NCI-H526 treated with DMSO at 0.1 percent for 48 hours (cell line): Measurements from ENCODE around the gene CA6.
"Not testable (repeated sequence)": the region's sequence is repeated elsewhere in the genome, so short reads cannot be mapped to it uniquely, and the experiment has no call there.

Experiments used
- DNase-seq: peaks from one replicate; lab custom pipeline; 2025; lab: John Stamatoyannopoulos, UW

CA6 gene

GRCh38 chr1:9004700-9005394, 59.2 kb downstream of the CA6 start:
- no peak for DNase-seq

GRCh38 chr1:9005395-9005708, 59.7 kb downstream of the CA6 start:
- DNase-seq, result no peak

- no peak for DNase-seq
These were observed 61.4 kb downstream of the CA6 start for GRCh38 chr1:9006956-9007615.

GRCh38 chr1:9008236-9008635, 62.6 kb downstream of the CA6 start:
- DNase-seq, result no peak

- DNase-seq, result peak; percentile 99
These were observed 64.0 kb downstream of the CA6 start for GRCh38 chr1:9009438-9010370.

- no peak for DNase-seq
These were observed 65.2 kb downstream of the CA6 start for GRCh38 chr1:9010781-9011323.

GRCh38 chr1:9013819-9014218, 68.2 kb downstream of the CA6 start:
- no peak for DNase-seq

- no peak for DNase-seq
These were observed 69.1 kb downstream of the CA6 start for GRCh38 chr1:9014475-9015375.

- DNase-seq, result no peak
These were observed 70.8 kb downstream of the CA6 start for GRCh38 chr1:9016455-9016854.

GRCh38 chr1:9018333-9018732, 72.7 kb downstream of the CA6 start:
- DNase-seq, result no peak

GRCh38 chr1:9019896-9020295, 74.2 kb downstream of the CA6 start:
- no peak for DNase-seq

- no peak for DNase-seq
These were observed 74.6 kb downstream of the CA6 start for GRCh38 chr1:9020305-9020704.

GRCh38 chr1:9022026-9022738, 76.5 kb downstream of the CA6 start:
- not testable (repeated sequence) for DNase-seq

- DNase-seq, result no peak
These were observed 77.1 kb downstream of the CA6 start for GRCh38 chr1:9022773-9023172.
